GM19099 (cell line): Measurements from ENCODE around the gene GMPS.

Experiments
- POLR2A ChIP-seq: IDR thresholded peaks from 3 replicates; pipeline ENCODE4 v1.6.1; 2011; ENCODE audit warnings: low read depth; ENCODE audit not compliant: insufficient read length; ENCODE audit errors: extremely low read depth

Gene GMPS

DNA sequence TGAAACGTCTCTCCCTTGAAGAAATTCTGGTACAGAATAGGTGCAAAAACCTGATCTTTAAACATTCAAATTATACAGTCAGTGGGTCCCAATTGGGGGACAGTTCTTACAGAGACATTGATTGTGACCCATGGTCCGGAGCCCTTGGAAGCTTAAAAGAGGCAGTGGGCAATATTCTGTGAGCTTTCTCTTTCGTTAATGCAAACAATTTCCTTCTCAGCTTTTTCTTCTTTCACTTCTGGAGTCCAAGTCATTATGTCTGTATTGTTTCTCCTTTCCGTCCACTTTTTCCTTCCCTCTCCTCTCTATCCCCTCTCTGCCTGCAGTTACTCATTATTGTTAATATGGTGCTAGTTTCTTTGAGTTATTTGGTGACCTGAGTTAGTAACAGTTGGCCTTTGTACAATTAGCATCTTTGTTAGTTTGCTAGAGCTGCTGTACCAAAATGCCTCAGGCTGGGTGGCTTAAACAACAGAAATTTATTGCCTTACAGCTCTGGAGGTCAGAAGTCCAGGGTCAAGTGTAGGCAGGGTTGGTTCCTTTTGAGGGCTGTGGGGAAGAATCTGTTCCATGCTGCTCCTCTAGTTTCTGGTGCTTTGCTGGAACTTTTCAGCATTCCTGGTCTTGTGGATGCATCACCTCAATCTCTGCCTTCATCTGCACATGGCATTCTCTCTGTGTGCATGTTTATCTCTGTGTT is 102.6 kb downstream of the GMPS start:
- TF ChIP-seq POLR2A = no peak

DNA sequence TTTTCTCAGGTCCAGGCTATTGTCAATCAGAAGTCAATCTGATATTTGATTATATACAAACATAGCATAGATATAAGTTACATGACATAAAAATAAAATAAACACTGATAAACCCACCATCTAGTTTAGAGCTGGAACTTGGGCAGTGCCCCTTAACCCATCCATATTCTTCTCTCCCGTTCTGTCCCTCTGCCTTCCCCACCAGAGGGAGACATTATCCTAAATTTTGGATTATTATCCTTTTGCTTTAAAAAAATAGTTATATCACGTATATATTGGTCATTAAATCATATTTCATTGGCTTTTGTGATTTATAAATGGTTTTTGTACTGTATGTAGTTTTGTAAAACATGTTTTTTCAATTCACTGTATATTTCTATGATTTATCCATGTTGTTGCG is 107.9 kb downstream of the GMPS start:
- TF ChIP-seq POLR2A = no peak

DNA sequence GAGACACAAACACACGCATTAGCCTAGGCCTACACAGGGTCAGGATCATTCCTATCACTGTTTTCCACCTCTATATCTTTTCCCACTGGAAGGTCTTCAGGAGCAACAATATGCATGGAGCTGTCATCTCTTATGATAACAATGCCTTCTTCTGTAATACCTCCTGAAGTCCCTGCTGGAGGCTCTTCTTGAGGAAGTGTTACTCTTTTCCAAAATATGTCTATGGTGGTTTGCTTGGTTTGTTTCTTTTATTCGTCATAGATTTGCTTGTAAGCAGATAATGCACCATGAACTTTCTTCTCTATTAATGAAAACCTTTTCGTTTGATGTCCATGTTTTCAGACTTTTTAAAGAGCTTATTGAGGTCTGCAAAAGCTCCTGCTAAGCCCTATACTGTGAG is 109.3 kb downstream of the GMPS start:
- TF ChIP-seq POLR2A = no peak

DNA sequence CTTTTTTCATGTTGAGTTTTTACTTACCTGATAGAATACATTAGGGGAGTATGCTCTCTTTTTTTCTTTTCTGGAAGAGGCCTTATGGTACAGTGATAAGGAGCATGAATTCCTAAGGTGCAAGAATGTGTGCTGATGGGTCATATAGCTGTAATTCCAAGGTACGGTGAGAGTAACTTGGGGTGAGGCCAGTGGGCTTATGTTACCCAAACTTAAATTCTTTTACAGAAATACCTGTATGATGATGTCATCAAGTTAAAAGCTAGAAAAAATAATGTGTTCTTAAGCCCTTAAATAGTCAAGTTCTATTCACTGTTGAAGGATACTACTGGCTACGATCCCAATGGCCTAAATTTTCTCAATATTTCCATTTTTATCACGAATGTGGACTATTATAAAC is 111.2 kb downstream of the GMPS start:
- TF ChIP-seq POLR2A = no peak

DNA sequence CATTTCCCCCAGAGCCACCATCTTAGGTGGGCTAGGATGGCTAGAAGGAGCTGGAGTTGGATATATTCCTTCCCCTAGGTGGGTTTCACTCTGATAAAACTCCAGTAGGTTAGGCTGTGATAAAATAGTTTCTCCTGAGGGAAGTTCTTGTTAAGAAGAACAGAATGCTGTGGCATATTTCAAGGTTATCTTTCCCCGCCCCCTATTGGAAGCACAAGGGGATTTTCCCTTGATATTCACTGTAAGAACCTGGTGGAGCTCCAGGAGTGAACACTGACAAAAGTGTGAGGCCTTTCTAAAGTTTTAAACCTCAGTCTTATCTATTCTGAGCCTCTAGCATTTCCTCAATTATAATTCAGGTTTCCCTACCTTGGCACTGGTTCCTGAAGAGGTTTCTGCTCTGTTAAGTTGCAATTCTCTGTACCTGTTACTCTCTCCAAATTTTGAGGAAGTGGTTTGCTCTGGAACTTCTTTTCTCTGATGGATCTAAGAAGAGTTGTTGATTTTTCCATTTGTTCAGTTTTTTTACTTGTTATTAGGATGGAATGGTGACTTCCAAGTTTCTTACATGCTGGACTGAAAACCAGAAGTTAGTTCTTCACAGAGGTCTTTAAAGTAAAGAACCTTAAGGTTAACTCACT is 113.5 kb downstream of the GMPS start:
- no peak for TF ChIP-seq POLR2A

DNA sequence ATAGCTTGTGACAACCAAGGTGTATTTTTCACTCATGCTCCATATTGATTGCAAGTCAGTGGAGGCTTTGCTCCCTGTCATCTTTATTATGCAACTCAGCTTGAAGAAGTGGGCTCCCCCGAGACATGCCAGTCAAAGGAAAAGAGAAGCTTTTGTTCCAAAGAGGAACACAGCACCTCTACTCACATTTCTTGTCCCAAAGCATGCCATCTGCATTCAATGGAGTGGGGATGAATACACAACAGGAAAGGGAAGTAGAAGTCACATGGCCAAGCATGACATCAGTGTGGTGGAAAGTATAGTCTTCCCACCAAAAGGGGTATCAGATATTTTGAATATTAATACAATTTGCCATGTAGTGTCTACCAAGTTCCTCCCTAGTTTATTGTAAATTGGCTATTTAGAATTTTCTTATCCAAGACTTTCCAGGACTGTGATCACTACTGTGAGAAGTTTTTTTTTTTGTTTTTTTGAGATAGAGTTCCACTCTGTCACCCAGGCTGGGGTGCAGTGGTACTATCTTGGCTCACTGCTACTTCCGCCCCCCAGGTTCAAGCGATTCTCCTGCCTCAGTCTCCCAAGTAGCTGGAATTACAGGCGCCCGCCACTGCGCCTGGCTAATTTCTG is 114.5 kb downstream of the GMPS start:
- TF ChIP-seq POLR2A = no peak

DNA sequence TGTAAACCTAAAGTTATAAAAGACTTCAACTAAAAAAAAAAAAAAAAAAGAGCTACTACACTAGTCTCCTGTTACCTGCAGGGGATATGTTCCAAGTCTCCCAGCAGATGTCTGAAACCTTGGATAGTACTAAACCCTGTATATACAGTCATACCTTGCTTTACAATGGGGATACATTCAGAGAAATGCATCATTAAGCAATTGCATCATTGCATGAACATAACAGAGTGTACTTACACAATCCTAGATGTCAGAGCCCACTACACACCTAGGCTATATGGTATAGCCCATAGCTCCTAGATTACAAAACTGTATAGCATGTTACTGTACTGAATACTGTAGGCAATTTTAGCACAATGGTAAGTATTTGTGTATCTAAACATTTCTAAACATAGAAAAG is 119.1 kb downstream of the GMPS start:
- no peak for TF ChIP-seq POLR2A

DNA sequence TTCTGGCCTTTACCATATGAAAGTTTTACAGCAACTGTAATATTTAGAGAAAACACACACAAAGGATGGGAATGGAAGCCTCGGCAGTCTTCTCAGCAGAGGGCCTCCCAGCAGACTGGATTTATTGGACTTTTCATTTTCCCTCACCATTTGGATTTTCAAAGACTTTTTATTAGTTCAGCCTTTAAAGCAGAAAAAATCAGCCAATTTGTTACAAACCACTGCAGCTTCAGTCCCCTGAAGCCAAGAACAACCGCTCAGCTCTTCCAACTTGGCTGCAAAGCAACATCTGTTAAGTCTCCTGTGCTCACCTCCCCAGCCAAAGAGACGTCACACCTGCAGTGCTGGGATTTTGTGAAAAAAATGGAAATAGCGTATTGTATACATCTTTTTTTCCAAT is 120.8 kb downstream of the GMPS start:
- TF ChIP-seq POLR2A = no peak

DNA sequence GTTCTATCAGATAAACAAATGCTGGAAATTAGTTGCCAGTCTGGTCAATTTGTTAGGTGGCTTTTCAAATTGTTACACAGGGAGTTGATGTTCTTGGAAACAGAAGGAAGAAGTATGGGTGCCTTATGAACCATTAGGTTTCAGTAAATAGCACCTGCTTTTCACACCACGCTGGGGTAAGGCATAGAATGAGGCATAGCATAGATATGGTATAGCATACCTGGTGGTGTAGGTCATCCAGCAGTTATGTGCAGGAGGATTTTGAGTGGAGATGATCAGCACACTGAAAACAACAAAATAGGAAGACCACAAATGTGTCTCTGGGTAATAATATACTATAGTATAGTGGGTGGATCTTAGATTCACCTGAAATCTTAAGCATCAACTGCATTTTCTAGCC is 121.4 kb downstream of the GMPS start:
- no peak for TF ChIP-seq POLR2A
